Pulmonary artery endothelial cell (primary cell): ENCODE results near the gene NUP188. TPM values are rescaled to one million over a fixed set of nuclear protein-coding genes. Genes with fewer than 3 reads are reported as not detected.

ENCODE experiments used
- DNase-seq: peaks from one replicate; pipeline ENCODE4 v3.0.0-alpha.2; 2011; ENCODE audit warnings: low read depth, low spot score
- total RNA-seq: library from RNA; depleted of rRNA; stranded (reverse); fragments of >200 nt; gene quantifications from 2 replicates; pipeline ENCODE4 v1.2.3, GENCODE V29; 2014

NUP188 gene, protein sequence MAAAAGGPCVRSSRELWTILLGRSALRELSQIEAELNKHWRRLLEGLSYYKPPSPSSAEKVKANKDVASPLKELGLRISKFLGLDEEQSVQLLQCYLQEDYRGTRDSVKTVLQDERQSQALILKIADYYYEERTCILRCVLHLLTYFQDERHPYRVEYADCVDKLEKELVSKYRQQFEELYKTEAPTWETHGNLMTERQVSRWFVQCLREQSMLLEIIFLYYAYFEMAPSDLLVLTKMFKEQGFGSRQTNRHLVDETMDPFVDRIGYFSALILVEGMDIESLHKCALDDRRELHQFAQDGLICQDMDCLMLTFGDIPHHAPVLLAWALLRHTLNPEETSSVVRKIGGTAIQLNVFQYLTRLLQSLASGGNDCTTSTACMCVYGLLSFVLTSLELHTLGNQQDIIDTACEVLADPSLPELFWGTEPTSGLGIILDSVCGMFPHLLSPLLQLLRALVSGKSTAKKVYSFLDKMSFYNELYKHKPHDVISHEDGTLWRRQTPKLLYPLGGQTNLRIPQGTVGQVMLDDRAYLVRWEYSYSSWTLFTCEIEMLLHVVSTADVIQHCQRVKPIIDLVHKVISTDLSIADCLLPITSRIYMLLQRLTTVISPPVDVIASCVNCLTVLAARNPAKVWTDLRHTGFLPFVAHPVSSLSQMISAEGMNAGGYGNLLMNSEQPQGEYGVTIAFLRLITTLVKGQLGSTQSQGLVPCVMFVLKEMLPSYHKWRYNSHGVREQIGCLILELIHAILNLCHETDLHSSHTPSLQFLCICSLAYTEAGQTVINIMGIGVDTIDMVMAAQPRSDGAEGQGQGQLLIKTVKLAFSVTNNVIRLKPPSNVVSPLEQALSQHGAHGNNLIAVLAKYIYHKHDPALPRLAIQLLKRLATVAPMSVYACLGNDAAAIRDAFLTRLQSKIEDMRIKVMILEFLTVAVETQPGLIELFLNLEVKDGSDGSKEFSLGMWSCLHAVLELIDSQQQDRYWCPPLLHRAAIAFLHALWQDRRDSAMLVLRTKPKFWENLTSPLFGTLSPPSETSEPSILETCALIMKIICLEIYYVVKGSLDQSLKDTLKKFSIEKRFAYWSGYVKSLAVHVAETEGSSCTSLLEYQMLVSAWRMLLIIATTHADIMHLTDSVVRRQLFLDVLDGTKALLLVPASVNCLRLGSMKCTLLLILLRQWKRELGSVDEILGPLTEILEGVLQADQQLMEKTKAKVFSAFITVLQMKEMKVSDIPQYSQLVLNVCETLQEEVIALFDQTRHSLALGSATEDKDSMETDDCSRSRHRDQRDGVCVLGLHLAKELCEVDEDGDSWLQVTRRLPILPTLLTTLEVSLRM (N-terminal part only)
- 54.3 and 79.3 TPM in 2 replicates for total RNA-seq

GRCh38 chr9:128947527-128948301 is at the start of gene NUP188, which contains the start of gene DOLK:
Gene NUP188 (plus strand): TSS chr9:128947699. CDS start chr9:128947720, 21 bp downstream.
Gene DOLK (minus strand): TSS chr9:128947603. CDS start chr9:128947303, 300 bp downstream.
- DNase-seq: peak; percentile 51

- no peak for DNase-seq
Measured at GRCh38 chr9:128898382-128898781, 49.1 kb upstream of the NUP188 start.

DNA sequence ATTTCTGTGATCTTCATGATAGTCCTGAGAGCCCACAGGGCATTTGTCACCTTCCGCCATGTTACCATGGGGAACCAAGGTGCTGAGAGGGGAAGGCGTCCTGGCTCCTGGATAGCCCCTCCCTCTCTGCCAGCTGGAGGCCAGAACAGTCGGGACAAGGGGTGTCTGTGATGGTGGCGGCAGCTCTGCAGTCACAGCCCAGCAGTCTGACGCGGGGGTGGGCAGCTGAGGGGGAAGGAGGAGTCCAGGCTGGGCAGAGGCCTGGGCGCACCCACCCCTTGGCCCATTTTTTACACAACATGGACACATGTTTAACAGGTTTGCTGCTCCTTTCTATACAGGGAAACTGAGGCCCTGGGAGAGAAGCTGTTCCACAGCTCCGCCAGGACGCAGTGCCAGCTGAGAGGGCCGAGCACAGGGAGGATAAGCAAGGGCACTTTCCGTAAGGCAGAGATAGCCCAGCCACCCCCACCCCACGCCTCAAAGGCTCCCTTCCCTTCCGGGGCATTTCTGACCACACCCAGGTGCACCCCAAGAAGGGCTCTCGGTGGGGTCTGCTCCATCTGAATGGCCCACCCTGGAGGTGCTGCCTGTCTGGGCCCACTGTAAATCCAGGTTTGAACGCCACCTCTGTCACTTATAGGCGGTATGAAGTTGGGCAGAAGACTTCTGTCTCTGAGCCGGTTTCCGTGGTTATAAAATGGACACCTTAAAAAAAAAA is 48.5 kb upstream of the NUP188 start:
- no peak for DNase-seq

GRCh38 chr9:128899566-128900322 is 47.8 kb upstream of the NUP188 start:
- no peak for DNase-seq

DNA sequence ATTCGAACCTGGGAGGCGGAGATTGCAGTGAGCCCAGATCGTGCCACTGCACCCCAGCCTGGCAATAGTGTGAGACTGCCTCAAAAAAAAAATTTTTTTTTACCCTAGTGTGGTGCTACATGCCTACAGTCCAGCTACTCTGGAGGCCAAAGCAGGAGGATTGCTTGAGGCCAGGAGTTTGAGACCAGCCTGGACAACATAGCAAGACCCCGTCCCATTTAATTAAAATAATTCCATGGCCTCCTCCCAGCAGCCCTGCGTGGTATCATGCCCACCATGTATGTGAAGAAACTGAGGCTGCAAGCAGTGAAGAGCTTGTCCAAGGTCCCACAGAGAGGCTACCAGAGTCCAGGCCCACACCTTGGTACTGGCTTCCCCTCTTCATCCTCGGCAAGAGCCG is 46.1 kb upstream of the NUP188 start:
- no peak for DNase-seq

DNA sequence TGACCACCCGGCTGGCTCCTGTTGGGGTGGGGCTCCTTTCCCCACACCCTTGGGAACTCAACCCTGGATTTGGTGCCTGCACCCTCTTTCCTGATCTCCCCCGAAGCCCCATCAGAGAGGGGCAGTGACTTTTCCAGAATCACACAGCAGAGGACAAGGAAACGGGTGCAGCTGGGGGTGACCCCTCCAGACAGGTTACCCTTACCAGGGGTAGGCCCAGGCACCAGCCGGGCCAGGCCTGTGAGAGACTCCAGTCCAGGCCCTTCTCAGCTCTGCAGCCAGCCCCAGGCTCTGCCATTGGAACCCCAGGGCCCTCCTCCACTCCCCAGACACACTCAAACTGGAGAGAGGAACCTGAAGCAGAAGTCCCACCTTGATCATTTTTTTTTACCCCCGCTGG is 45.7 kb upstream of the NUP188 start:
- no peak for DNase-seq

DNA sequence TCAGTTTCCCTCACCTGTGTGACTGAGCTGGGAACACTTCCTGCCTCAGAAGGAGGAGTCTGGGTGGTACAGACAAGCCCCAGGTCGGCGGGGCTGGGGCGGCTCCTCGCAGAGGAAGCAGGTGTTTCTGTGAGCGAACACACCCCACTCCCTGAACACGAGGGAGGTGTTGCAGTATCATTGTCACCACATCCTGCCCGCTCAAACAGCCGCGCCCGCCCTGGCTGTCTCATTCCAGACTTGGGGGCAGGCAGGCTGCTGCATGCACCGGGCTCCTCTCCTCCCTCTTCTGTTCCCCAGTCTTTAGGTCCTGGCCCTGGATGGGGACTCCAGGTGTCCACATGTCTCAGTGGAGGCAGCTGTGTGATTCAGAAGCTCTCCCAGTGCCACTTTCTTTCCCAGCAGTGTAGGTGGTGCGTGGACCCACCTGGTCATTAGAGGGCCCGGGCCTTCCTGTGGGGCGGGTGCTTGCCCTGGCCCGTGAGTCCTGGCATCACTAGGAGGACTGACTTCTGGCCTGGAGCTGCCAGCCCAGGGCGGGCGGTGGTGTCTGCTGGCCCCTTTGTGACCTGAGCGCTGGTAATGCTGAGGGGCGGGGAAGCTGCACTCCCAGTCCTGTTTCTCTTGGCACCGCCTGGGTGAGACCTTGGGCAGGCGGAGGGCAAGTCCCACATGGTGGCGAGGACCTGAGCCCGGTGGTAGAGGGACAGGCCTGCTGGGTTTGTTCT is 45.0 kb upstream of the NUP188 start:
- DNase-seq: no peak

DNA sequence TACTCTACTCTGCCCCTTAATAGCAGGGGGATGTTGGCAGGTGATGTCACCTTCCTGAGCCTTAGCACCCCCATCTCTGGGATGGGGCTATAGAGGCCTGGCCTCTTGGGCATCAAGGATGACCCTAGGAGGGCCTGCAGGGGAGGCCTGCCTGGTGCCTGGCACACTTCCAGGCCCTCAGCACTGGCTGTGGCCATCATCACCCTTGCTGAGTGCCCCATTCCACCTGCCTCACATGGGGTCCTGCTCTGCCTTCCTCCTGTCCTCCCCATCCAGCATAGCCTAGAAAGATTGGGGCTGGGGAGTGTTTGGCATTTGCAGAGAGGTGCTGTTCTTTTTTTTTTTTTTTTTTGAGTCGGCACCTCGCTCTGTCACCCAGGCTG is 44.4 kb upstream of the NUP188 start:
- no peak for DNase-seq

GRCh38 chr9:128903871-128904620 is 43.5 kb upstream of the NUP188 start:
- no peak for DNase-seq

DNA sequence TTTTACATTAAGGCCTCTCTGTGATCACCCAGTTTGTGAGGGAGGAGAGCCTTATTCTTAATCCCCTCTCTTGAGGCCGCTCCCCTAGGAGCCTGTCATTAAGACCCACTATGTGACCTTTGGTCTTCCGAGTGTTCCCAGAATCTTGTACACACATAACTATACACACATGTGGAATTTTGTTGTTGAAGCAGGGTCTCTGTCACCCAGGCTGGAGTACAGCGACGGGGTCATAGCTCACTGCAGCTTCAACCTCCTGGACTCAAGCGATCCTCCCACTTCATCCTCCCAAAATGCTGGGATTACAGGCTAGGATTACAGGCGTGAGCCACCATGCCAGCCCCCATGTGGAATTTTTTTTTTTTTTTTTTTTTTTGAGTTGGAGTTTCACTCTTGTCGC is 41.5 kb upstream of the NUP188 start:
- no peak for DNase-seq

DNA sequence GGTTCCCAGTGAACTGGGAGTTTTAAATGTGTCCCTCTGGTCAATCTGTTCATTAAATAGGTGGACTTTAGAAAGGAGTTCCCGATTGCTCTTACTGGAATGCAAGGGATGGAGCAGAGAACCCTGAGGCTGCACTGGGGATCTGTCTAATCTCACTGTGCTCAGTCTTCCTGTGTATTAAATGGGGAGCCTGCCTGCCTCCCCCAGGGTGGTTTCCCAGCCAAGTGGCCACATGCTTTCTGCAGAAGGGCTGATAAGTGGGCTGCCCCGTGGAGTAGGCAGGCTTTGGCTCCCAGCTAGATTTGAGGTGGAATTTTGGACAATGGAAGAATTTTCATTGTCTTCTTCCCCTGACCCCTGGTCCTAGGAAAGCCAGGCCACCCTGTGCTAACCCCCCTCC is 40.8 kb upstream of the NUP188 start:
- no peak for DNase-seq

GRCh38 chr9:128908372-128908771 is 39.1 kb upstream of the NUP188 start:
- DNase-seq: no peak

GRCh38 chr9:128909859-128910258 is 37.6 kb upstream of the NUP188 start:
- no peak for DNase-seq

DNA sequence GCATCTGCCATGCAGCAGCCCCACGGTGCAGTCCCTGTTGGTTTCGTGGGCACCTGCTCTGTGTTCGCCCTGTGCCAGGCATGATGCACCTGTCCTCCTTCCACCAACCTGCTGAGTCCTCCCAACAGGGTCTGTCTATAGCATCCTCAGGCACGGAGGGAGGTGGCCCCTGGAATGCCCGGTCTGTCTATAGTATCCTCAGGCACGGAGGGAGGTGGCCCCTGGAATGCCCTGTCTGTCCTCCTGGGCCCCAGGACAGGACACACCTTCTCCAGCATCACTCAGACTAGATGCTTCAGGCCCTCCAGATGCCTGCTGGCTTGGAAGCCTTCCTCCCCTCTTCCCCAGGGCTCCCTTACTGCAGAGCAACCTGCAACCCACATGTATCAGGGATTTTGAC is 36.6 kb upstream of the NUP188 start:
- DNase-seq: no peak

GRCh38 chr9:128911529-128912035 is 35.9 kb upstream of the NUP188 start:
- DNase-seq: peak; percentile 58

DNA sequence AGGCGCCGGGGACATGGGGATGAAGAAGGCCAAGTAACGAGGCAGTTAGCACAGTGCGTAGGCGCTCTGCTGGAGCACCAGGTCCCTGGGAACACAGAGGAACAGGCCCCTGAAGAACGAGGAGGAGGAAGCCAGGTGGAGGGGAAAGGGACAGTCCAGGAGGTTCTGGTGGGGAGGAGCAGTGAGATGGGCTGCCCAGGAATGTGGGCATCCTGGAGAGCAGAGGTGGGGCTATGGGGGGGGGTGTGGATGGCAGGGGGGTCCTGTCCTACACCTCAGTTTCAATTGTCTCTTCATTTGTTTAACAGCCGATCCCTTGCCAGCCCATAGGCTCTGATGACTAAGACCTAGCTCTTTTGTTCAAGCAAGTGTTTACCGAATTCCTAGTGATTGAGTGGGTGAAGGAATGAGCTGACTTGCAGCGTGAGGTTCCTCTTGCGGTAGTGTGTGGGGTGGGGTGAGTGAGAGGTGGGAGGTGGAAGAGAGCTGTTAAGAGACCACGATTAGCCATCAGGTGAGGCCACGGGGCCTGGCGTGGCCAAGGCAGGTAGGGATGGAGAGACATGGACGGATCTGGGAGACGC is 35.1 kb upstream of the NUP188 start:
- peak; percentile 71 for DNase-seq
